GM12873 (cell line): ENCODE measurements around the gene CEACAM5.

ENCODE experiments used
- CTCF ChIP-seq: IDR thresholded peaks from 2 replicates; pipeline ENCODE4 v1.5.1; 2012; ENCODE audit warnings: low read depth, mild to moderate bottlenecking, moderate library complexity, low read length, control low read depth; ENCODE audit not compliant: insufficient read depth; ENCODE audit errors: missing control alignments

The CEACAM5 gene

GRCh38 chr19:41758846-41759245 is 50.4 kb downstream of the CEACAM5 start:
- no peak for TF ChIP-seq CTCF

GRCh38 chr19:41767115-41767514 is 58.7 kb downstream of the CEACAM5 start:
- no peak for TF ChIP-seq CTCF

- TF ChIP-seq CTCF = no peak
Observed at GRCh38 chr19:41769608-41770007, 61.2 kb downstream of the CEACAM5 start.

GRCh38 chr19:41771410-41771809 is 63.0 kb downstream of the CEACAM5 start:
- no peak for TF ChIP-seq CTCF

GRCh38 chr19:41774515-41774980 is 66.1 kb downstream of the CEACAM5 start:
- TF ChIP-seq CTCF = no peak

GRCh38 chr19:41776700-41777099 is 68.3 kb downstream of the CEACAM5 start:
- no peak for TF ChIP-seq CTCF
